Measurements from ENCODE around the gene AAK1.

AAK1 gene

GRCh38 chr2:69493268-69493667, 150.3 kb downstream of the AAK1 start:
- H3K4me3 ChIP-seq (ENCODE audit: low read length), result no peak overlapping the region
- TF ChIP-seq CTCF (conservative IDR thresholded peaks at IDR 0.05; ENCODE audit: low read length), result no peak
- DNase-seq (ENCODE audit: low read depth), result no peak

GRCh38 chr2:69491864-69492263, 151.7 kb downstream of the AAK1 start:
- DNase-seq (ENCODE audit: low read depth), result no peak
- H3K4me3 ChIP-seq (ENCODE audit: low read length), result no peak overlapping the region
- no peak for TF ChIP-seq CTCF (conservative IDR thresholded peaks at IDR 0.05; ENCODE audit: low read length)

- no peak for TF ChIP-seq CTCF (conservative IDR thresholded peaks at IDR 0.05; ENCODE audit: low read length)
- H3K4me3 ChIP-seq (ENCODE audit: low read length), result no peak overlapping the region
These were observed 153.1 kb downstream of the AAK1 start for GRCh38 chr2:69490486-69490885.

GRCh38 chr2:69489793-69490192, 153.7 kb downstream of the AAK1 start:
- DNase-seq (ENCODE audit: low read depth), result no peak
- TF ChIP-seq CTCF (conservative IDR thresholded peaks at IDR 0.05; ENCODE audit: low read length), result no peak
- no peak overlapping the region for H3K4me3 ChIP-seq (ENCODE audit: low read length)

More at GRCh38 chr2:69490486-69490885, 153.1 kb downstream of the AAK1 start:
- DNase-seq (ENCODE audit: low read depth), result no peak

GRCh38 chr2:69483696-69484095, 159.8 kb downstream of the AAK1 start:
- no peak for DNase-seq (ENCODE audit: low read depth)
- H3K4me3 ChIP-seq (ENCODE audit: low read length), result no peak overlapping the region
- TF ChIP-seq CTCF (conservative IDR thresholded peaks at IDR 0.05; ENCODE audit: low read length), result no peak

- no peak overlapping the region for H3K4me3 ChIP-seq (ENCODE audit: low read length)
- no peak for TF ChIP-seq CTCF (conservative IDR thresholded peaks at IDR 0.05; ENCODE audit: low read length)
- no peak for DNase-seq (ENCODE audit: low read depth)
These were observed 160.5 kb downstream of the AAK1 start for GRCh38 chr2:69483024-69483423.

- DNase-seq (ENCODE audit: low read depth), result no peak
- TF ChIP-seq CTCF (conservative IDR thresholded peaks at IDR 0.05; ENCODE audit: low read length), result no peak
- no peak overlapping the region for H3K4me3 ChIP-seq (ENCODE audit: low read length)
These were observed 161.1 kb downstream of the AAK1 start for GRCh38 chr2:69482471-69482870.
